Panc1 (cell line): ENCODE results near the gene ALPK1.

Experiments
- POLR2AphosphoS5 ChIP-seq: IDR thresholded peaks from 2 replicates; pipeline ENCODE4 v1.6.1; 2012; ENCODE audit warnings: mild to moderate bottlenecking, low read depth, low read length, moderate library complexity
- SIN3A ChIP-seq: IDR thresholded peaks from 2 replicates; pipeline ENCODE4 v1.6.1; 2012; ENCODE audit warnings: low read depth, mild to moderate bottlenecking, low read length, moderate library complexity, borderline replicate concordance; ENCODE audit not compliant: insufficient read depth
- TCF7L2 ChIP-seq: IDR thresholded peaks from 2 replicates; pipeline ENCODE4 v1.6.1; 2011; ENCODE audit warnings: mild to moderate bottlenecking, low read depth, low read length, inconsistent platforms
- TF ChIP-seq, protein P1 (sequence below): fragments of 450-650 bp; IDR thresholded peaks from 2 replicates; pipeline ENCODE4 v1.5.1; 2017; ENCODE audit warnings: mild to moderate bottlenecking
- TF ChIP-seq, protein P2 (sequence below), 2 experiments: IDR thresholded peaks; 2 replicates each; pipeline ENCODE4 v1.6.1; 2011 to 2012; ENCODE audit warnings: low read depth in 2 of 2, control low read depth in 1 of 2, low read length in 1 of 2, mild to moderate bottlenecking in 1 of 2, moderate library complexity in 1 of 2; ENCODE audit not compliant: insufficient read depth in 1 of 2

DNA sequence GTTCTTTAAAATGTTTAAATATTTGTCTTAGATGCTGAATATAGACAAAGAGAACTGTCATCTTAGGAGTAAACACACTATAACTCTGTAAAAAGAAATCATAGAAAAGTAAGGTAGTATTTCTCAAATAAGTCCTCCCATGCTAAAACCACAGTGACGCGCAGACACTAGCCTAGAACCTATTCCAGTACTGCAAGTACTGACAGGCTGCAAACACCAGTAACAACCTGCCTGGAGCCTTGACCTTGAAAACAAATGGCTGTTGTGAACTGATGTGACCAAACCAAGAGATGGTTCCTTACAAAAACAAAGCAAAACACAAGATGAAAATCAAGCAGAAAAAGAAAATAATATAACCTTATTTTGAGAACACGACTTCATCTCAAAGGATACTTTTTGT is 19.9 kb upstream of the ALPK1 start:
- TF ChIP-seq, protein P1, sequence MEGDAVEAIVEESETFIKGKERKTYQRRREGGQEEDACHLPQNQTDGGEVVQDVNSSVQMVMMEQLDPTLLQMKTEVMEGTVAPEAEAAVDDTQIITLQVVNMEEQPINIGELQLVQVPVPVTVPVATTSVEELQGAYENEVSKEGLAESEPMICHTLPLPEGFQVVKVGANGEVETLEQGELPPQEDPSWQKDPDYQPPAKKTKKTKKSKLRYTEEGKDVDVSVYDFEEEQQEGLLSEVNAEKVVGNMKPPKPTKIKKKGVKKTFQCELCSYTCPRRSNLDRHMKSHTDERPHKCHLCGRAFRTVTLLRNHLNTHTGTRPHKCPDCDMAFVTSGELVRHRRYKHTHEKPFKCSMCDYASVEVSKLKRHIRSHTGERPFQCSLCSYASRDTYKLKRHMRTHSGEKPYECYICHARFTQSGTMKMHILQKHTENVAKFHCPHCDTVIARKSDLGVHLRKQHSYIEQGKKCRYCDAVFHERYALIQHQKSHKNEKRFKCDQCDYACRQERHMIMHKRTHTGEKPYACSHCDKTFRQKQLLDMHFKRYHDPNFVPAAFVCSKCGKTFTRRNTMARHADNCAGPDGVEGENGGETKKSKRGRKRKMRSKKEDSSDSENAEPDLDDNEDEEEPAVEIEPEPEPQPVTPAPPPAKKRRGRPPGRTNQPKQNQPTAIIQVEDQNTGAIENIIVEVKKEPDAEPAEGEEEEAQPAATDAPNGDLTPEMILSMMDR, result no peak
- TF ChIP-seq POLR2AphosphoS5 (no peak), SIN3A (no peak), TCF7L2 (no peak)
- TF ChIP-seq, protein P2, sequence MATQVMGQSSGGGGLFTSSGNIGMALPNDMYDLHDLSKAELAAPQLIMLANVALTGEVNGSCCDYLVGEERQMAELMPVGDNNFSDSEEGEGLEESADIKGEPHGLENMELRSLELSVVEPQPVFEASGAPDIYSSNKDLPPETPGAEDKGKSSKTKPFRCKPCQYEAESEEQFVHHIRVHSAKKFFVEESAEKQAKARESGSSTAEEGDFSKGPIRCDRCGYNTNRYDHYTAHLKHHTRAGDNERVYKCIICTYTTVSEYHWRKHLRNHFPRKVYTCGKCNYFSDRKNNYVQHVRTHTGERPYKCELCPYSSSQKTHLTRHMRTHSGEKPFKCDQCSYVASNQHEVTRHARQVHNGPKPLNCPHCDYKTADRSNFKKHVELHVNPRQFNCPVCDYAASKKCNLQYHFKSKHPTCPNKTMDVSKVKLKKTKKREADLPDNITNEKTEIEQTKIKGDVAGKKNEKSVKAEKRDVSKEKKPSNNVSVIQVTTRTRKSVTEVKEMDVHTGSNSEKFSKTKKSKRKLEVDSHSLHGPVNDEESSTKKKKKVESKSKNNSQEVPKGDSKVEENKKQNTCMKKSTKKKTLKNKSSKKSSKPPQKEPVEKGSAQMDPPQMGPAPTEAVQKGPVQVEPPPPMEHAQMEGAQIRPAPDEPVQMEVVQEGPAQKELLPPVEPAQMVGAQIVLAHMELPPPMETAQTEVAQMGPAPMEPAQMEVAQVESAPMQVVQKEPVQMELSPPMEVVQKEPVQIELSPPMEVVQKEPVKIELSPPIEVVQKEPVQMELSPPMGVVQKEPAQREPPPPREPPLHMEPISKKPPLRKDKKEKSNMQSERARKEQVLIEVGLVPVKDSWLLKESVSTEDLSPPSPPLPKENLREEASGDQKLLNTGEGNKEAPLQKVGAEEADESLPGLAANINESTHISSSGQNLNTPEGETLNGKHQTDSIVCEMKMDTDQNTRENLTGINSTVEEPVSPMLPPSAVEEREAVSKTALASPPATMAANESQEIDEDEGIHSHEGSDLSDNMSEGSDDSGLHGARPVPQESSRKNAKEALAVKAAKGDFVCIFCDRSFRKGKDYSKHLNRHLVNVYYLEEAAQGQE (IDR thresholded peaks at IDR 0.05; ENCODE audit: insufficient read depth in 1 of 2, low read depth in 2 of 2, low read length in 1 of 2), result no peak
